PC-9 (cell line): ENCODE measurements around the gene MTMR3.

ENCODE experiments used
- EZH2 ChIP-seq: fragments of 200-600 bp; sonication (generic); IDR thresholded peaks from 2 replicates; pipeline ENCODE4 v1.8.0; 2017; ENCODE audit warnings: antibody characterized with exemption, low read depth
- TF ChIP-seq, protein P1 (sequence below): fragments of 200-600 bp; sonication (generic); conservative IDR thresholded peaks from 2 replicates; pipeline ENCODE4 v1.6.1; 2017; ENCODE audit warnings: mixed run types, antibody characterized with exemption, mild to moderate bottlenecking, moderate library complexity

DNA sequence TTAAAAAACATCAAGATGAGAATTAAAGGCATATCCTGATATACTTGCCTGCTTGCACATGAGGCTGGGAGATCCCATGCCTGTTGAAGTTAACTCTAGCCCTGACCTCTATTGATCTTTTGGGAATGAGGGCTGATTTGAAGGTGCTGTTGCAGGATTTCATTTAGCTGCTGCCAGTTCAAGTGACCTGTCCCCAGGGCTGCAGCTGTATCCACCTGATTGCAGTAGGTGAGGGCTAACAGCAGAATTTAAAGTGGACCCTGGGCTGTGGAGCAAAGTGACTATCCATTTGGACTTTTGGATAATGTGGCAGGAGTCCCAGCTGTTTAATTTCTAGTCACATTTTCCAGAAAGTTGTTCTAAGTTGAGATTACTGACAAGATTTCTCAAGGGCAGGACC is 146.5 kb downstream of the MTMR3 start:
- TF ChIP-seq, protein P1, sequence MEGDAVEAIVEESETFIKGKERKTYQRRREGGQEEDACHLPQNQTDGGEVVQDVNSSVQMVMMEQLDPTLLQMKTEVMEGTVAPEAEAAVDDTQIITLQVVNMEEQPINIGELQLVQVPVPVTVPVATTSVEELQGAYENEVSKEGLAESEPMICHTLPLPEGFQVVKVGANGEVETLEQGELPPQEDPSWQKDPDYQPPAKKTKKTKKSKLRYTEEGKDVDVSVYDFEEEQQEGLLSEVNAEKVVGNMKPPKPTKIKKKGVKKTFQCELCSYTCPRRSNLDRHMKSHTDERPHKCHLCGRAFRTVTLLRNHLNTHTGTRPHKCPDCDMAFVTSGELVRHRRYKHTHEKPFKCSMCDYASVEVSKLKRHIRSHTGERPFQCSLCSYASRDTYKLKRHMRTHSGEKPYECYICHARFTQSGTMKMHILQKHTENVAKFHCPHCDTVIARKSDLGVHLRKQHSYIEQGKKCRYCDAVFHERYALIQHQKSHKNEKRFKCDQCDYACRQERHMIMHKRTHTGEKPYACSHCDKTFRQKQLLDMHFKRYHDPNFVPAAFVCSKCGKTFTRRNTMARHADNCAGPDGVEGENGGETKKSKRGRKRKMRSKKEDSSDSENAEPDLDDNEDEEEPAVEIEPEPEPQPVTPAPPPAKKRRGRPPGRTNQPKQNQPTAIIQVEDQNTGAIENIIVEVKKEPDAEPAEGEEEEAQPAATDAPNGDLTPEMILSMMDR = no peak
- no peak for TF ChIP-seq EZH2
